CD4-positive, alpha-beta T cell (primary cell): ENCODE results near the gene RNF144B. TPM values are rescaled to one million over a fixed set of nuclear protein-coding genes. Genes with fewer than 3 reads are reported as not detected.

Source experiments
- ATAC-seq: fragments of 200-7000 bp; cut with Tn5 transposase; one replicate; pipeline ENCODE4 v1.10.0; 2022; ENCODE audit warnings: mild to moderate bottlenecking; ENCODE audit not compliant: poor library complexity
- CTCF ChIA-PET: fragments of 350-600 bp; sonication (Branson Sonifier 250); formaldehyde crosslinking; loops from one replicate; lab custom pipeline; 2021; ENCODE audit warnings: antibody characterized with exemption, inconsistent platforms; lab: Charles Lee
- POLR2A ChIA-PET: fragments of 350-600 bp; sonication (Branson Sonifier 250); formaldehyde crosslinking; loops from one replicate; lab custom pipeline; 2021; ENCODE audit warnings: antibody characterized with exemption, inconsistent platforms; lab: Charles Lee
- DNase-seq, 14 experiments: peaks; one replicate each; pipeline ENCODE4 v3.0.0-alpha.2; 2013 to 2020; ENCODE audit warnings: mixed read lengths in 2 of 14
- H3K27ac ChIP-seq, 2 donors: one replicate each; pipeline versions ENCODE4 v1.5.1 to v1.7.0; 2013; ENCODE audit warnings: low read length in 2 of 2, low read depth in 1 of 2, mild to moderate bottlenecking in 1 of 2
- H3K27me3 ChIP-seq, 2 experiments: 1 replicate in 1 of 2; 2 replicates in 1 of 2; pipeline versions ENCODE4 v1.6.1 to v1.7.0; 2013; ENCODE audit warnings: low read length in 2 of 2, control low read depth in 1 of 2, mild to moderate bottlenecking in 1 of 2, moderate library complexity in 1 of 2; ENCODE audit not compliant: insufficient read depth in 2 of 2, control insufficient read depth in 1 of 2
- H3K36me3 ChIP-seq: one replicate; pipeline ENCODE4 v1.6.1; 2013; ENCODE audit warnings: low read length, control low read depth; ENCODE audit not compliant: insufficient read depth
- H3K4me1 ChIP-seq: one replicate; pipeline ENCODE4 v1.6.1; 2013; ENCODE audit warnings: low read length, control low read depth; ENCODE audit not compliant: insufficient read depth
- H3K4me3 ChIP-seq: one replicate; pipeline ENCODE4 v1.5.1; 2013; ENCODE audit warnings: mild to moderate bottlenecking, low read length, moderate library complexity
- H3K9me3 ChIP-seq, 2 experiments: 1 replicate in 1 of 2; 2 replicates in 1 of 2; pipeline versions ENCODE4 v1.6.1 to v1.7.0; 2013; ENCODE audit warnings: low read length in 2 of 2, mild to moderate bottlenecking in 2 of 2, control low read depth in 1 of 2, moderate library complexity in 1 of 2; ENCODE audit not compliant: control insufficient read depth in 1 of 2, insufficient read depth in 1 of 2
- H3K27ac Mint-ChIP-seq: one replicate; pipeline ENCODE4 v1.8.0; 2020; ENCODE audit warnings: mixed read lengths
- H3K27me3 Mint-ChIP-seq: one replicate; pipeline ENCODE4 v1.8.0; 2021; ENCODE audit warnings: mixed read lengths
- H3K36me3 Mint-ChIP-seq: one replicate; pipeline ENCODE4 v1.8.0; 2021; ENCODE audit warnings: low read depth, mixed read lengths
- H3K4me1 Mint-ChIP-seq: one replicate; pipeline ENCODE4 v1.8.0; 2021; ENCODE audit warnings: low read depth, mixed read lengths
- H3K4me3 Mint-ChIP-seq: one replicate; pipeline ENCODE4 v1.8.0; 2020; ENCODE audit warnings: mild to moderate bottlenecking, mixed read lengths
- H3K9me3 Mint-ChIP-seq: one replicate; pipeline ENCODE4 v1.8.0; 2020; ENCODE audit warnings: mixed read lengths
- intact Hi-C, 2 experiments: fragments of 100-400 bp; cut with DNase I in 1 of 2; cut with micrococcal nuclease in 1 of 2; formaldehyde crosslinking; loops; one replicate each; pipeline versions ENCODE4 v1.15.1 to v1.9.0; 2023 to 2025; cut with DNase I, micrococcal nuclease
- total RNA-seq, 174 experiments: library from RNA in 2 of 174; stranded (reverse) in 2 of 174; gene quantifications; one replicate each; pipeline ENCODE4 v1.2.3 and lab custom pipeline; 2021 to 2026
- TF ChIP-seq, protein P1 (sequence below): fragments of 200-600 bp; IDR thresholded peaks from one replicate; pipeline ENCODE4 v1.8.0; 2022; ENCODE audit warnings: antibody characterized with exemption, mild to moderate bottlenecking

Gene RNF144B
- total RNA-seq, 2 experiments from 2014 or later: 2.3 to 3.5 TPM

DNA sequence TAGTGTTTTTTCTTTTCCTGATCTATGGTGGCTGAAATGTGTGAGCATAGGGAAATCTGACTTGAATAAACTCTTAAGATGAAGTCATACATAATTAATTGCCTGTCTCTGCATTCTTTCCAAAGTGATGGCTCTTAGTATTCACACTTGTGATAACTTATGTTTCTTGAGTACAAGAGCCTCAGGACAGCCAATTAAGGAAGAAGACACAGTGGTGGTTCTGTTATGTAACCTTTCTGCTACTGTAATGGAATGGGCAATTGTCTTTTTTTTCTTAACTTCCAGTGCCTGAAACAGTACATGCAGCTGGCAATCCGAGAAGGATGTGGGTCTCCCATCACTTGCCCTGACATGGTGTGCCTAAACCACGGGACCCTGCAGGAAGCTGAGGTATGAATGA, 40.1 kb downstream of the RNF144B start:
- Mint-ChIP-seq H3K4me3 (no peak overlapping the region), H3K36me3 (peaks cover 14% of the 10 kb centered on the region), H3K9me3 (no peaks in the 10 kb centered on the region), H3K27me3 (no peaks in the 10 kb centered on the region), H3K27ac (no peak overlapping the region), H3K4me1 (no peaks in the 10 kb centered on the region)
- H3K36me3 ChIP-seq: no peaks in the 10 kb centered on the region
- H3K4me3 ChIP-seq: no peak overlapping the region
- CTCF ChIA-PET: no interaction called here
- ATAC-seq (no peak), DNase-seq (no peak)
- no peaks in the 10 kb centered on the region for H3K4me1 ChIP-seq
- POLR2A ChIA-PET: no interaction called here
- no peaks in the 10 kb centered on the region for H3K27me3 ChIP-seq
- intact Hi-C loops: no loop called here
- TF ChIP-seq, protein P1, sequence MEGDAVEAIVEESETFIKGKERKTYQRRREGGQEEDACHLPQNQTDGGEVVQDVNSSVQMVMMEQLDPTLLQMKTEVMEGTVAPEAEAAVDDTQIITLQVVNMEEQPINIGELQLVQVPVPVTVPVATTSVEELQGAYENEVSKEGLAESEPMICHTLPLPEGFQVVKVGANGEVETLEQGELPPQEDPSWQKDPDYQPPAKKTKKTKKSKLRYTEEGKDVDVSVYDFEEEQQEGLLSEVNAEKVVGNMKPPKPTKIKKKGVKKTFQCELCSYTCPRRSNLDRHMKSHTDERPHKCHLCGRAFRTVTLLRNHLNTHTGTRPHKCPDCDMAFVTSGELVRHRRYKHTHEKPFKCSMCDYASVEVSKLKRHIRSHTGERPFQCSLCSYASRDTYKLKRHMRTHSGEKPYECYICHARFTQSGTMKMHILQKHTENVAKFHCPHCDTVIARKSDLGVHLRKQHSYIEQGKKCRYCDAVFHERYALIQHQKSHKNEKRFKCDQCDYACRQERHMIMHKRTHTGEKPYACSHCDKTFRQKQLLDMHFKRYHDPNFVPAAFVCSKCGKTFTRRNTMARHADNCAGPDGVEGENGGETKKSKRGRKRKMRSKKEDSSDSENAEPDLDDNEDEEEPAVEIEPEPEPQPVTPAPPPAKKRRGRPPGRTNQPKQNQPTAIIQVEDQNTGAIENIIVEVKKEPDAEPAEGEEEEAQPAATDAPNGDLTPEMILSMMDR: no peak
- H3K9me3 ChIP-seq: no peaks in the 10 kb centered on the region
- H3K27ac ChIP-seq: no peak overlapping the region

DNA sequence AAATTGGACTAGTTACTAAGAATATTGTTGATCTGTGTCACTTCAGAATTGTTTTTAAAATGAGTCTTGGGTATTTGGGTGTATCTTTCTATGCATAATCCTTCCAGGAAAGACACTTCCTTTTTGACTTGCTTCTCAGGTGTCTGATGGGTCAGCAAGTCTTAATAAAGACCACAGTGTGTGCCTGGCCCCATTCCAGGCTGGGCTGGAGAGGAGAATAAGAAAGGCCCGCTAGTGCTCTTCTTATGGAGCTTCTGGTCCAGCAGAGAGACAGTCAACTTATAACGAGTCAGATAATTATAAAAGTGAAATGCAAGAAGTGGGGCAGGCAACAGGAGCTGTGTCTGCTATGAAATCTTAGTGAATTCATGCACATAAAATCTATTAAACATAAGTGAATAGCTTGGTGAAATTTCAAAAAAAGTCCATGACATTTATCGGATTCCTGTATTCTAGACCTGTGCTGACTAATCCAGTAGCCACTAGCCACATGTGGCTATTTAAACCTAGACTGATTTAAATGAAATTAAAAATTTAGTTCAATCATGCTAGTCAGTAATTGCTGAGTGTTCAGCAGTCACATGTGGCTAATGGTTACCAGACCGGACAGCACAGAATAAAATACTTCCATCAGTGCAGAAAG, 42.6 kb downstream of the RNF144B start:
- H3K4me1 Mint-ChIP-seq: no peaks in the 10 kb centered on the region
- Histone ChIP-seq H3K4me3 (no peak overlapping the region), H3K9me3 (no peaks in the 10 kb centered on the region), H3K27me3 (no peaks in the 10 kb centered on the region), H3K4me1 (no peaks in the 10 kb centered on the region), H3K36me3 (no peaks in the 10 kb centered on the region), H3K27ac (no peak overlapping the region)
- POLR2A ChIA-PET: no interaction called here
- H3K36me3 Mint-ChIP-seq: peaks cover 25% of the 10 kb centered on the region
- H3K4me3 Mint-ChIP-seq: no peak overlapping the region
- no peaks in the 10 kb centered on the region for H3K27me3 Mint-ChIP-seq
- intact Hi-C loops: no loop called here
- TF ChIP-seq, protein P1: no peak
- H3K9me3 Mint-ChIP-seq: no peaks in the 10 kb centered on the region
- ATAC-seq: no peak
- CTCF ChIA-PET: interaction anchor here (1.2 kb wide), 1 partner anchor 60 kb away, joined by 3 read pairs; no protein-coding TSS in a partner anchor
- no peak overlapping the region for H3K27ac Mint-ChIP-seq
- DNase-seq: no peak

DNA sequence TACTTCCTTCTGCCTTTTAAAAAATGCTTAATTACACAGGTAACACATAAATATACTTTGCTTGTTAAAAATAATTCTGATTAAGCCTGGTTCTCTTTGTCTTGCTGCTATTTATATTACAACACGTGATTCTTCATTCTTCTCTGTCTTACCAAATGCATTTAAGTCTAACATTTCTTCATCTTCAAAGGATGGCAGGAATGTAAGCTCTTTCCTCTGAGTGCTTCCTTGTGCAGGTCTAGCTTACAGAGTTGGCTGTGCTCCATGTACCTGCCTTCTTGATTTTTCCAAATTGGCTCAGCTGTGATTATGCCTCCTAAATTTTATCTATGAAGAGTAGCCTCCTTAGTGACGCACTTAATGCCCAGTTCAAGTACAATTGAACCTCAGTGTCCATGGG, 44.4 kb downstream of the RNF144B start:
- H3K9me3 Mint-ChIP-seq: no peaks in the 10 kb centered on the region
- no peak overlapping the region for H3K4me3 ChIP-seq
- H3K27me3 Mint-ChIP-seq: no peaks in the 10 kb centered on the region
- TF ChIP-seq, protein P1: no peak
- H3K4me1 Mint-ChIP-seq: no peaks in the 10 kb centered on the region
- no peak overlapping the region for H3K27ac ChIP-seq
- H3K27ac Mint-ChIP-seq: no peak overlapping the region
- ATAC-seq (no peak), DNase-seq (no peak)
- H3K9me3 ChIP-seq: no peaks in the 10 kb centered on the region
- no peaks in the 10 kb centered on the region for H3K36me3 ChIP-seq
- intact Hi-C loops: no loop called here
- H3K4me1 ChIP-seq: no peaks in the 10 kb centered on the region
- ChIA-PET POLR2A (no interaction called here), CTCF (no interaction called here)
- peaks cover 25% of the 10 kb centered on the region for H3K36me3 Mint-ChIP-seq
- H3K27me3 ChIP-seq: no peaks in the 10 kb centered on the region
- no peak overlapping the region for H3K4me3 Mint-ChIP-seq
